ENCODE measurements around the gene SLC6A1.

The SLC6A1 gene

GRCh38 chr3:10992017-10992942 lies at the start of gene SLC6A1:
Gene SLC6A1, plus strand, starts transcription at chr3:10992748. Its CDS starts 24,464 bp downstream, at chr3:11017212.
- H3K27me3 Mint-ChIP-seq, result peaks cover 76% of the 10 kb centered on the region
- no peaks in the 10 kb centered on the region for H3K9me3 Mint-ChIP-seq
- H3K36me3 Mint-ChIP-seq (ENCODE audit: low read depth), result no peaks in the 10 kb centered on the region
- H3K4me3 Mint-ChIP-seq, result peak within 1 kb of the TSS; percentile 28
- peaks cover 8% of the 10 kb centered on the region for H3K4me1 Mint-ChIP-seq (ENCODE audit: low read depth)
- DNase-seq, result no peak
- H3K27ac Mint-ChIP-seq, result no peak within 1 kb of the TSS

GRCh38 chr3:10944866-10945265 lies 47.7 kb upstream of the SLC6A1 start:
- DNase-seq, result no peak
- H3K4me3 Mint-ChIP-seq, result no peak overlapping the region
- peaks cover 19% of the 10 kb centered on the region for H3K27me3 Mint-ChIP-seq
- no peaks in the 10 kb centered on the region for H3K4me1 Mint-ChIP-seq (ENCODE audit: low read depth)
- no peak overlapping the region for H3K27ac Mint-ChIP-seq
- H3K9me3 Mint-ChIP-seq, result no peaks in the 10 kb centered on the region
- no peaks in the 10 kb centered on the region for H3K36me3 Mint-ChIP-seq (ENCODE audit: low read depth)

GRCh38 chr3:10945683-10946287 lies 46.8 kb upstream of the SLC6A1 start:
- Mint-ChIP-seq H3K9me3 (no peaks in the 10 kb centered on the region), H3K36me3 (ENCODE audit: low read depth) (no peaks in the 10 kb centered on the region), H3K27ac (no peak overlapping the region), H3K4me3 (no peak overlapping the region), H3K27me3 (peaks cover 19% of the 10 kb centered on the region), H3K4me1 (ENCODE audit: low read depth) (no peaks in the 10 kb centered on the region)
- peak; percentile 66 for DNase-seq

GRCh38 chr3:10946526-10946925 lies 46.0 kb upstream of the SLC6A1 start:
- Mint-ChIP-seq H3K36me3 (ENCODE audit: low read depth) (no peaks in the 10 kb centered on the region), H3K4me1 (ENCODE audit: low read depth) (no peaks in the 10 kb centered on the region), H3K4me3 (no peak overlapping the region), H3K9me3 (no peaks in the 10 kb centered on the region), H3K27ac (no peak overlapping the region), H3K27me3 (peaks cover 19% of the 10 kb centered on the region)
- no peak for DNase-seq

GRCh38 chr3:10948326-10948725 lies 44.2 kb upstream of the SLC6A1 start:
- Mint-ChIP-seq H3K4me3 (no peak overlapping the region), H3K27me3 (peaks cover 8% of the 10 kb centered on the region), H3K27ac (no peak overlapping the region), H3K4me1 (ENCODE audit: low read depth) (no peaks in the 10 kb centered on the region), H3K36me3 (ENCODE audit: low read depth) (no peaks in the 10 kb centered on the region), H3K9me3 (no peaks in the 10 kb centered on the region)
- DNase-seq, result no peak

- no peak for DNase-seq
Measured at GRCh38 chr3:10949197-10949596, 43.4 kb upstream of the SLC6A1 start.

GRCh38 chr3:10950476-10951294 lies 41.9 kb upstream of the SLC6A1 start:
- Mint-ChIP-seq H3K27me3 (peaks cover 8% of the 10 kb centered on the region), H3K4me1 (ENCODE audit: low read depth) (no peaks in the 10 kb centered on the region), H3K9me3 (no peaks in the 10 kb centered on the region), H3K36me3 (ENCODE audit: low read depth) (no peaks in the 10 kb centered on the region), H3K4me3 (no peak overlapping the region), H3K27ac (no peak overlapping the region)
- no peak for DNase-seq

More at GRCh38 chr3:10949197-10949596, 43.4 kb upstream of the SLC6A1 start:
- Mint-ChIP-seq H3K27me3 (peaks cover 8% of the 10 kb centered on the region), H3K9me3 (no peaks in the 10 kb centered on the region), H3K27ac (no peak overlapping the region), H3K4me3 (no peak overlapping the region), H3K36me3 (ENCODE audit: low read depth) (no peaks in the 10 kb centered on the region), H3K4me1 (ENCODE audit: low read depth) (no peaks in the 10 kb centered on the region)

GRCh38 chr3:10951295-10951926 lies 41.1 kb upstream of the SLC6A1 start:
- Mint-ChIP-seq H3K4me1 (ENCODE audit: low read depth) (no peaks in the 10 kb centered on the region), H3K36me3 (ENCODE audit: low read depth) (no peaks in the 10 kb centered on the region), H3K27ac (no peak overlapping the region), H3K9me3 (no peaks in the 10 kb centered on the region), H3K27me3 (peaks cover 8% of the 10 kb centered on the region), H3K4me3 (no peak overlapping the region)
- DNase-seq, result no peak

GRCh38 chr3:10952525-10952924 lies 40.0 kb upstream of the SLC6A1 start:
- Mint-ChIP-seq H3K4me1 (ENCODE audit: low read depth) (no peaks in the 10 kb centered on the region), H3K9me3 (no peaks in the 10 kb centered on the region), H3K27me3 (peaks cover 8% of the 10 kb centered on the region), H3K4me3 (no peak overlapping the region), H3K27ac (no peak overlapping the region), H3K36me3 (ENCODE audit: low read depth) (no peaks in the 10 kb centered on the region)
- DNase-seq, result no peak

GRCh38 chr3:10954740-10955139 lies 37.8 kb upstream of the SLC6A1 start:
- Mint-ChIP-seq H3K4me1 (ENCODE audit: low read depth) (no peaks in the 10 kb centered on the region), H3K36me3 (ENCODE audit: low read depth) (no peaks in the 10 kb centered on the region), H3K9me3 (no peaks in the 10 kb centered on the region), H3K27ac (no peak overlapping the region), H3K27me3 (no peaks in the 10 kb centered on the region), H3K4me3 (no peak overlapping the region)
- DNase-seq, result no peak

GRCh38 chr3:10955711-10956453 lies 36.7 kb upstream of the SLC6A1 start:
- no peak for DNase-seq
- H3K4me1 Mint-ChIP-seq (ENCODE audit: low read depth), result no peaks in the 10 kb centered on the region
- H3K36me3 Mint-ChIP-seq (ENCODE audit: low read depth), result no peaks in the 10 kb centered on the region
- H3K9me3 Mint-ChIP-seq, result no peaks in the 10 kb centered on the region
- H3K4me3 Mint-ChIP-seq, result no peak overlapping the region
- peaks cover 4% of the 10 kb centered on the region for H3K27me3 Mint-ChIP-seq
- H3K27ac Mint-ChIP-seq, result no peak overlapping the region

GRCh38 chr3:10956531-10956930 lies 36.0 kb upstream of the SLC6A1 start:
- no peak for DNase-seq
- Mint-ChIP-seq H3K4me1 (ENCODE audit: low read depth) (no peaks in the 10 kb centered on the region), H3K27me3 (peaks cover 4% of the 10 kb centered on the region), H3K4me3 (no peak overlapping the region), H3K9me3 (no peaks in the 10 kb centered on the region), H3K36me3 (ENCODE audit: low read depth) (no peaks in the 10 kb centered on the region), H3K27ac (no peak overlapping the region)

GRCh38 chr3:10956986-10957385 lies 35.6 kb upstream of the SLC6A1 start:
- H3K9me3 Mint-ChIP-seq, result no peaks in the 10 kb centered on the region
- DNase-seq, result no peak
- H3K4me1 Mint-ChIP-seq (ENCODE audit: low read depth), result no peaks in the 10 kb centered on the region
- peaks cover 8% of the 10 kb centered on the region for H3K27me3 Mint-ChIP-seq
- no peaks in the 10 kb centered on the region for H3K36me3 Mint-ChIP-seq (ENCODE audit: low read depth)
- H3K4me3 Mint-ChIP-seq, result no peak overlapping the region
- H3K27ac Mint-ChIP-seq, result no peak overlapping the region

All from activated T-cell treated with anti-CD3 and anti-CD28 coated beads, Interleukin-2, amount 50 U/mL, for 24 hours (primary cell).